Erythroblast (primary cell): ENCODE data around the gene VASN.

Experiments
- DNase-seq, 2 experiments: peaks; one replicate each; lab custom pipeline; 2025; lab: John Stamatoyannopoulos, UW
- GATA1 ChIP-seq: IDR thresholded peaks from 2 replicates; pipeline ENCODE4 v1.6.1; 2011; ENCODE audit warnings: low read depth, mild to moderate bottlenecking, control low read depth, low read length, moderate library complexity
- POLR2A ChIP-seq: IDR thresholded peaks from 2 replicates; pipeline ENCODE4 v1.6.1; 2011; ENCODE audit warnings: mild to moderate bottlenecking, low read length

VASN gene

GRCh38 chr16:4353675-4354074, 18.0 kb upstream of the VASN start:
- no peak for TF ChIP-seq POLR2A
- TF ChIP-seq GATA1, result no peak
- no peak for DNase-seq

DNA sequence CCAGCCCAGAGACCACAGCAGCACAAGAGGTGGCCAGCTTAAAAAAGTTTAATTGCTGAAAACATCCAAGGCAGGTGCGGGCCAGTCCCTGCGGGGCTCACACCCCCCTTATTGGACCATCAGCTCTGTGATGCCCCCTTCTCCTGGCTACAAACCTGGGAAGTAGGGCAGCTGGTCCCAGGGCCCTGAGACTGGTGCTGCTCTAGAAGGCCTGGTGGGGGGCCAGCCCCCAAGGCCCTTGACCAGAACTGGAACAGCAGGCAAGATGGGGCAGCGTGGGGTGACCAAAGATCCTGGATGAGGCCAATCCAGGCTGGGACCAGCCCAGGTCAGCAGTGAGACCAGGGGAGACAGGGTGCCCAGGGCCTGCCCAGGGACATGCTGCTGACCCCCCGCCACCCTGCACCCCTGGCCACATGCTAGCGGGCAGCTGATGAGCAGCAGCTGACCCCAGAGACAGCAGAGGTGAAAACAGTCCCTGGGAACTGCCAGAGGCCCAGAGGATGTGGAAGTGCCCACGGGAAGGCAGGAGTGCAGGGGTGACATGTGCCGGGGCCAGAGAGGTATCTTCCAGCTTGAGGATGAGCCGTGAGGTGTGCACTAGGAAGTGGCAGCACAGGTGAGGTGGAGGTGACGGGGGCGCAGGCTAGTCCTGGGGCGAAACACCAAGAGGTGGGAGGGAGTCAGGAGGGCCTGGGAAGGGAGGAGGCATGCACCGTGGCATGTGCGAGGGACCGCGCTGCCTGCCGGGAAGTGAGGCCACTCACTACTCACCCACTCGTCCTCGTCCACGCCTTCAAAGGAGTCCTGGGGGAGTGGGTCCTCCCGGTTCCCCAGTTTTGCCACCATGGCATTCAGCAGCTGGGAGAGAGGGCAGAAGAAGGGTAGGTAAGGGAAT, 16.9 kb upstream of the VASN start:
- no peak for TF ChIP-seq GATA1
- no peak for TF ChIP-seq POLR2A
- no peak for DNase-seq

DNA sequence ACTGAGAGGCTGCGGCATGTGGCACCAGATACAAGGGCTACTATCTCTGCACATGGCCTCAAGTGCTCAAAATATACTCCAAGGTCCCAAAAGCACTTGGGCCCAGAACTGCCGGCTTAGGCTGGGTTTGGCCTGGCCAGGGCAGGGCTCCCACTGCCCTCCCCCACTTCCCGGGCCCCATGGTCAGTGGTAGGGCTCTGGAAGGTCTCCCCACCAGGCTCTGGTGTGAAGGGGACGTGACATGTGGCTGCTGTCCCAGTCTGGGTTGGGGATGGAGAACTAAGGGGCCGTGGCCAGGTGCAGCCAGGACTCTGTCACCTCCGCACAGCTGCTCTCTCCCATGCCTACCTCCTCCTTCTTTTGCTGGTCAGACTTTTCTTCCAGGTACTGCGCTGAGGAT, 14.8 kb upstream of the VASN start:
- TF ChIP-seq POLR2A (no peak), GATA1 (no peak)
- no peak for DNase-seq

- no peak for DNase-seq
- no peak for TF ChIP-seq POLR2A
- no peak for TF ChIP-seq GATA1
These were observed 13.4 kb upstream of the VASN start for GRCh38 chr16:4358236-4358635.

- TF ChIP-seq POLR2A, result no peak
- TF ChIP-seq GATA1, result no peak
- peak; percentile 59 to 77 for DNase-seq
These were observed 12.7 kb upstream of the VASN start for GRCh38 chr16:4358831-4359561.

- TF ChIP-seq GATA1 (no peak), POLR2A (no peak)
- no peak for DNase-seq
These were observed 11.7 kb upstream of the VASN start for GRCh38 chr16:4359914-4360313.

GRCh38 chr16:4360538-4361021, 11.1 kb upstream of the VASN start:
- no peak for TF ChIP-seq POLR2A
- TF ChIP-seq GATA1, result no peak
- DNase-seq, result peak; percentile 24 to 25

GRCh38 chr16:4361033-4361943, 10.4 kb upstream of the VASN start:
- TF ChIP-seq POLR2A, result no peak
- TF ChIP-seq GATA1, result no peak

DNA sequence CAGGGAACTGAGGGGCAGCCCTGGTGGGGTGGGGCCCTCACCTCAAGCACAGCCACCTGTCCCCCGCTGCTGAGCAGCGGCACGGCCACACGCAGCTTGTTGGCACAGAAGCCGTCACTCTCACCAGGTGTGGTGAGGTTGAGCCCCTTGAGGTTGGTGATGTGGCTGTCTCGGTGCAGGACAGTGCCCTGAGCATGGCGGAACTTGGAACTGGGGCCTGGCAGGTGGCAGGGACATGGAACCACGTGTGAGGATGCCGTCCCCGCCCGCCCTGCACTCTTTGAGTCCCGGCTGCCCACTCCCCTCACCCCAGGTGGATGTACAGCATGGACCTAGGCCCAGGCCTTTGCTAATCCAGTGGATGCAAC, 9.7 kb upstream of the VASN start:
- no peak for DNase-seq
- TF ChIP-seq GATA1, result no peak

More at GRCh38 chr16:4361033-4361943, 10.4 kb upstream of the VASN start:
- no peak for DNase-seq

DNA sequence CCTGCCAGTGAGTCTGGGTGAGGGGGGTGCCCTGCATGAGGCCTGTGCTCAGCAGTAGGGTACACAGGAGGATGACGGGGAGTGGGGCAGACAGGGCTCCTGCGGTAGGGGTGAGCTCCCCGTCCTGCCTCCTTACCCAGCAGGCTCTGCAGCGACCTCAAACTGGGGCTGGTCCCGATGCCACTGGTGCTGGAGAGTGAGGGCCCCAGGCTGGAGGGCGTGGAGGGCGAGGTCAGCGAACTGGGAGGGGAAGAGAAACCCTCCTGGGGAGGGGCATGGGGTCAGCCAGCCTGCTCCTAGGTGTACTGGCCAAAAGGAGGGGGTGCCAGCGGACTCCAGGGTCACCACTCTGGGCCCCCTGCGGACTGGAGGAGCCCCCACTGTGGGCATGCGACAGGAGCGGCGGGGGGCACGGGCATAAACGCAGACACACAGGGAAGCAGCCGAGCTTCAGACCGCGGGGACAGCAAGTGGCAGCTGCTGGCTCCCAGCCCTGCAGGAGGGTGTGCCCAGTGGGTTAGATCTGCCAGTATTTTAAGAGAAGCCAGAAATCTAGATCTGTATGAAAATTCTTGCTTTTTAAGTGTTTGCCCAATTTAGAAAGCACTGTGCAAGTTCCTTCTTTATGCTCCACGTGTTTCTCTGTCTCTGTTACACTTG, 9.0 kb upstream of the VASN start:
- DNase-seq, result no peak

GRCh38 chr16:4364196-4365013, 7.2 kb upstream of the VASN start:
- TF ChIP-seq POLR2A, result no peak
- no peak for TF ChIP-seq GATA1
- DNase-seq, result no peak

More for the DNA sequence above, 9.0 kb upstream of the VASN start:
- no peak for TF ChIP-seq POLR2A
- no peak for TF ChIP-seq GATA1

DNA sequence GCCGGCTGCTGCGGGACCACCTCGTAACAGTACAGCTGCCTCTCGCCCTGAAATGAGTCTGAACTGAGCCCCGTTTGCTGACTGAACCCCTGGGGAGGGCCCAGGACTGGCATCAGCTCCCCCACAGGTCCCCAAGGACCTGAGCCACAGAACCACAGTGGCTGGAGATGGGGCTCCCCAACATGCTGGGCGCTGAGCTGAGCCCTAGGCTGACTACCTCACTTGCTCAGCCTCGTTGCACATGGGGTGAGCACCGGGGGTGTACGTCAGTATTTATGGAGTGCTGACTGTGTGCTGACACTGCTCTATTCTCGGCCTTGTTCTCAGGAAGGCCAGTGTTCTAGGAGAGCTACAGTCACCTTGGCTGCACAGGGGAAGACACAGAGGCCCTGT, 6.6 kb upstream of the VASN start:
- TF ChIP-seq GATA1 (no peak), POLR2A (no peak)
- DNase-seq, result no peak
